GM19193 (cell line): ENCODE measurements around the gene RTF1.

ENCODE experiments used
- POLR2A ChIP-seq: IDR thresholded peaks from 4 replicates; pipeline ENCODE4 v1.6.1; 2011; ENCODE audit not compliant: insufficient read depth, insufficient read length; ENCODE audit errors: extremely low read depth

RTF1 gene

GRCh38 chr15:41429003-41429890 lies 12.4 kb downstream of the RTF1 start:
- no peak for TF ChIP-seq POLR2A

GRCh38 chr15:41435037-41435786 lies 18.3 kb downstream of the RTF1 start:
- TF ChIP-seq POLR2A: no peak

GRCh38 chr15:41437448-41437847 lies 20.6 kb downstream of the RTF1 start:
- no peak for TF ChIP-seq POLR2A

- no peak for TF ChIP-seq POLR2A
Measured at GRCh38 chr15:41438206-41438605, 21.3 kb downstream of the RTF1 start.

- TF ChIP-seq POLR2A: no peak
Measured at GRCh38 chr15:41443275-41443674, 26.4 kb downstream of the RTF1 start.

GRCh38 chr15:41445399-41445798 lies 28.5 kb downstream of the RTF1 start:
- TF ChIP-seq POLR2A: no peak

- no peak for TF ChIP-seq POLR2A
Measured at GRCh38 chr15:41462084-41462795, 45.3 kb downstream of the RTF1 start.

GRCh38 chr15:41464889-41465580 lies 48.1 kb downstream of the RTF1 start:
- TF ChIP-seq POLR2A: no peak

- no peak for TF ChIP-seq POLR2A
Measured at GRCh38 chr15:41465822-41466421, 49.0 kb downstream of the RTF1 start.

- TF ChIP-seq POLR2A: no peak
Measured at GRCh38 chr15:41466711-41467110, 49.8 kb downstream of the RTF1 start.

GRCh38 chr15:41473418-41473817 lies 56.5 kb downstream of the RTF1 start:
- no peak for TF ChIP-seq POLR2A

- no peak for TF ChIP-seq POLR2A
Measured at GRCh38 chr15:41474436-41474835, 57.5 kb downstream of the RTF1 start.

GRCh38 chr15:41474941-41475340 lies 58.0 kb downstream of the RTF1 start:
- no peak for TF ChIP-seq POLR2A

GRCh38 chr15:41476416-41477048 lies 59.6 kb downstream of the RTF1 start:
- TF ChIP-seq POLR2A: no peak
